Upper lobe of left lung (tissue), 4 donors: Measurements from ENCODE around the gene MPDZ.

Source experiments
- CTCF ChIP-seq, 6 experiments: fragments of 450-650 bp in 4 of 6; fragments of 200-600 bp in 2 of 6; sonication (generic) in 2 of 6; IDR thresholded peaks; one replicate each; pipeline ENCODE4 v1.5.1; 2016 to 2019; ENCODE audit warnings: antibody characterized with exemption in 6 of 6
- EP300 ChIP-seq, 4 donors: sonication (generic); formaldehyde crosslinking; IDR thresholded peaks; one replicate each; pipeline ENCODE4 v1.5.1; 2017; ENCODE audit warnings: antibody characterized with exemption in 4 of 4, control low read depth in 2 of 4
- POLR2A ChIP-seq, 4 donors: fragments of 450-650 bp; IDR thresholded peaks; one replicate each; pipeline ENCODE4 v1.5.1; 2016 to 2017; ENCODE audit warnings: antibody characterized with exemption in 4 of 4, mild to moderate bottlenecking in 2 of 4
- POLR2AphosphoS5 ChIP-seq, 2 donors: sonication (generic); formaldehyde crosslinking; IDR thresholded peaks; one replicate each; pipeline ENCODE4 v1.5.1; 2017; ENCODE audit warnings: antibody characterized with exemption in 2 of 2

- TF ChIP-seq CTCF (IDR thresholded peaks at IDR 0.05) (no peak), POLR2A (IDR thresholded peaks at IDR 0.05) (no peak), EP300 (IDR thresholded peaks at IDR 0.05) (no peak), POLR2AphosphoS5 (IDR thresholded peaks at IDR 0.05) (no peak)
Observed at GRCh38 chr9:13078164-13078563, 201.3 kb downstream of the MPDZ start.
